Measurements from ENCODE around the gene TMEM232. TPM values are rescaled to one million over a fixed set of nuclear protein-coding genes. Genes with fewer than 3 reads are reported as not detected.

Gene TMEM232
- total RNA-seq, 4 donors from 2014 or later: 0.53 to 3.1 (median 1.5) TPM

DNA sequence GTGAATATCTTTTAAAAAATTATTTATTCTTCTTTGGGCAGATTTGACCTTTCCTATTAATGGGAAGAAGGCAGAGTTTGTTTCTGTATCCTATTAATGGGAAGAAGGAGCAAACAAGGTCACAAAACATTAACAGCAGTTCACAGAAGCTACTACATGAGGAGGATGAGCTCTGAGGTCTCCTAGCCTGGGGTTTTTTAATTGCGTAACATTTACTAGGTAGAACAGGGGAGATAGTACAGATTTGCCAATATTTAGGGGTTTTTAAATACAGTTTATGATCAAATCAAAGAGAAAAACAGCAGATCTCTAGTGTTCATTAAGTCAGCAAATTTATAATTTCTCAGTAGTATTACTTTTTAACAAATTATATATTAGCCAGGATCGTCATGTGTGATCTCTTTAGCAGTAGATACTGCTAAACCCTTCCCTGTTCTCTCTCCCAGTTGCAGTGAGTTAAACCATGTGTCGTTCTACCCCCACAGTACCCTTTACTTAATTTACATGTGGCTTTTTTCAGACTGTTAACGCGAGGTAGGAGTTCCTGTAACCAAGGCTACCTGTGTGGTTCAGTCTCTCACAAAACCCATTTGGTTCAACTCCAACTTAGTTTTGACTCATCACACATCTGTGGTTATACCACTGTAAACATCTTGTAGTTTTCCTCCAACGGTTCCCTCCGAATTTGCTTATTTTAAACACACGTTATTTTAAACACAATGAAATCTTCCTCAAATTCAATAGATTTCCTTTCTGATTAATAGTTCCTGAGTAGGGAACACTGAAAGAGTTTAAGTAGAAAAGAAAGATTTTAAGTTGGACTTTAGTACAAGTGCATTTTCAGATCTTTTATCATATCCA, 25.7 kb upstream of the TMEM232 start:
- DNase-seq: no peak
- Histone ChIP-seq H3K36me3 (peaks cover 0 to 74% (median 13%) of the 10 kb centered on the region in 3 donors), H3K27me3 (no peaks in the 10 kb centered on the region), H3K9me3 (no peaks in the 10 kb centered on the region), H3K27ac (no peak overlapping the region), H3K4me1 (no peaks in the 10 kb centered on the region), H3K4me3 (no peak overlapping the region)
- intact Hi-C loops (cut with DNase I): no loop called here
- TF ChIP-seq, protein P1, sequence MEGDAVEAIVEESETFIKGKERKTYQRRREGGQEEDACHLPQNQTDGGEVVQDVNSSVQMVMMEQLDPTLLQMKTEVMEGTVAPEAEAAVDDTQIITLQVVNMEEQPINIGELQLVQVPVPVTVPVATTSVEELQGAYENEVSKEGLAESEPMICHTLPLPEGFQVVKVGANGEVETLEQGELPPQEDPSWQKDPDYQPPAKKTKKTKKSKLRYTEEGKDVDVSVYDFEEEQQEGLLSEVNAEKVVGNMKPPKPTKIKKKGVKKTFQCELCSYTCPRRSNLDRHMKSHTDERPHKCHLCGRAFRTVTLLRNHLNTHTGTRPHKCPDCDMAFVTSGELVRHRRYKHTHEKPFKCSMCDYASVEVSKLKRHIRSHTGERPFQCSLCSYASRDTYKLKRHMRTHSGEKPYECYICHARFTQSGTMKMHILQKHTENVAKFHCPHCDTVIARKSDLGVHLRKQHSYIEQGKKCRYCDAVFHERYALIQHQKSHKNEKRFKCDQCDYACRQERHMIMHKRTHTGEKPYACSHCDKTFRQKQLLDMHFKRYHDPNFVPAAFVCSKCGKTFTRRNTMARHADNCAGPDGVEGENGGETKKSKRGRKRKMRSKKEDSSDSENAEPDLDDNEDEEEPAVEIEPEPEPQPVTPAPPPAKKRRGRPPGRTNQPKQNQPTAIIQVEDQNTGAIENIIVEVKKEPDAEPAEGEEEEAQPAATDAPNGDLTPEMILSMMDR (IDR thresholded peaks at IDR 0.05): no peak
- no peak for TF ChIP-seq POLR2A (IDR thresholded peaks at IDR 0.05)
- 47 to 60% methylated on average over 8 of the region's 8 CpGs for WGBS, 2 donors

DNA sequence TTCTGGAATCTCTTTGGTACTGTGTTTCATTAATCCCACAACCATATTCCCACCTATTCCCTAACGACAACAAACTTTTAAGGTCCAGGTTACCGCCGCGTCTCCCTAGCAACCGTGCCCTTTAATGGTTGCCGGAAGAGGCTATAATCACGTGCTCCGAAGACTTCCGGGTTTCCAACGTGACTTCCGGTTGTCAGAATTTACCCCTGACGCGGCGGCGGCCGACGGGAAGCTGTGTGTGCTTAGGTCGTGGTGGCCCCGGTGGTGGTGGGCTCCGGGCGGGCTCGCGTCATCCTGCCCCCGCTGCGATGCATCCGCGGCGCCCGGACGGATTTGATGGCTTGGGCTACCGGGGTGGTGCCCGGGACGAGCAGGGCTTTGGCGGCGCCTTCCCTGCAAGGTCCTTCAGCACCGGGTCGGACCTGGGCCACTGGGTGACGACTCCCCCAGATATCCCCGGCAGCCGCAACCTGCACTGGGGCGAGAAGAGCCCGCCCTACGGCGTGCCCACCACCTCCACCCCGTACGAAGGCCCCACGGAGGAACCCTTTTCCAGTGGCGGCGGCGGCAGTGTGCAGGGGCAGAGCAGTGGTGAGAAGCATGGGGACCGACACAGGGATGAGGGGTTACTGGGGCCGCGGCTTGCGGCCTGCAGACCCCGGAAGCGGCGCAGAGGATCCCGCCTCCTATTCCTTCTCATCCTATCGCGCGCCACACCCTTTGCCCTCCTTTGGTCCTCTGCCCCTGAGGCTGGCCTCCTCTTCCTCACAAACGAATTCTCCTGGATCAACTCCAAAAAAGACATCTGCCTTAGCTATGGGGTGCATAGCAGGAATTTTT, 12.6 kb upstream of the TMEM232 start, which contains the start of gene SLC25A46:
Gene SLC25A46, plus strand, starts transcription at position 196 of the 840 bp plus-strand sequence. Its CDS starts 113 bp downstream, at position 309.
- Histone ChIP-seq H3K27ac (peak within 1 kb of the TSS; percentile 87 to 92 (median 90)), H3K4me3 (peak within 1 kb of the TSS; percentile 76 to 100 (median 90)), H3K27me3 (peaks cover 0 to 1% (median 0%) of the 10 kb centered on the region in 4 donors), H3K4me1 (peaks cover 6 to 27% (median 14%) of the 10 kb centered on the region in 3 donors), H3K9me3 (no peaks in the 10 kb centered on the region), H3K36me3 (peaks cover 0 to under 1% (median 0%) of the 10 kb centered on the region in 3 donors)
- 0 to 1% methylated on average over 17 to 25 of the region's 62 CpGs for WGBS, 2 donors
- intact Hi-C loops (cut with DNase I): no loop called here
- TF ChIP-seq POLR2A (IDR thresholded peaks at IDR 0.05): peak in 2 of 4 donors; percentile 61 to 63
- TF ChIP-seq, protein P1 (IDR thresholded peaks at IDR 0.05): peak in 1 of 6 experiments; percentile 1
- DNase-seq: peak; percentile 57

DNA sequence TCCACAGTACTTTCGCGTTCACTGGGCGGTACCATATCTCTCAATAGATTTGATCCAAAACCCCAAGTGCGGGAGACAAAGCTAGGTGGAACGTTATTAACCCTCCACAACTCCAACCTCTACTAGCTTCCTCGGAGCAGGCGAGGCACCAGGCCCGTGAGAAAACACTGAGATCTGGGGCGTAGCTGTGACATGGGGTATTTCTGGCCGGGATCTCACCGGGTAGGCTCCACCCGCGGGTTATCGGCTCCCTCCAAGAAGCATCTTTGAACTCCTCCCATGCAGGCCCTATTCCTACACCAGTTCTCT, 12.0 kb upstream of the TMEM232 start:
- no peaks in the 10 kb centered on the region for H3K36me3 ChIP-seq
- 0 to 1% methylated on average over 14 of the region's 14 CpGs for WGBS, 2 donors
- intact Hi-C loops (cut with DNase I): no loop called here
- H3K4me1 ChIP-seq: peaks cover 6 to 27% (median 14%) of the 10 kb centered on the region in 3 donors
- no peak for TF ChIP-seq POLR2A (IDR thresholded peaks at IDR 0.05)
- TF ChIP-seq, protein P1 (IDR thresholded peaks at IDR 0.05): no peak
- peak overlapping the region; percentile 87 to 92 (median 90) for H3K27ac ChIP-seq
- no peaks in the 10 kb centered on the region for H3K9me3 ChIP-seq
- no peak for DNase-seq
- peak overlapping the region; percentile 76 to 100 (median 90) for H3K4me3 ChIP-seq
- peaks cover 0 to 3% (median 0%) of the 10 kb centered on the region in 4 donors for H3K27me3 ChIP-seq

DNA sequence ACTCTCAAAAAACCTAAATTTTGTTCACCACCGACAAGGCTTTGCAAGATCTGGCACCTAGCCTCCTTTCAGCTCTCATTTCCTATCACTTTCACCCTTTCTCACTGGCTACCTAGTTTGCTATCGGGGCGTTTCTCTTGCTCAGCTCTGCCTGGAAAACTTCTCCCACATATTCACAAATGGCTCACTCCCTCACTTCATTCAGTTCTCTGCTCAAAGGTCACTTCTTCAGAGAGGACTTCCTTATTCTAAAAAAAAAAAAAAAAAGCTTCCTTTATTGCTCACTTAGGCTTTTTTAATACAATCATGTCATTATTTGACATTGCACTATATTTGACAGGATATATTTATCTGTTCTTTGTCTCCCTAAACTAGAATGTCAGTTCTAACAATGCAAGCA, 10.3 kb upstream of the TMEM232 start:
- peaks cover 6 to 27% (median 14%) of the 10 kb centered on the region in 3 donors for H3K4me1 ChIP-seq
- H3K27me3 ChIP-seq: peaks cover 0 to 3% (median 0%) of the 10 kb centered on the region in 4 donors
- DNase-seq: no peak
- H3K9me3 ChIP-seq: no peaks in the 10 kb centered on the region
- no peak overlapping the region for H3K27ac ChIP-seq
- intact Hi-C loops (cut with DNase I): no loop called here
- no peak overlapping the region for H3K4me3 ChIP-seq
- WGBS, 2 donors: 67 to 83% methylated on average over 3 of the region's 3 CpGs
- no peaks in the 10 kb centered on the region for H3K36me3 ChIP-seq
- TF ChIP-seq, protein P1 (IDR thresholded peaks at IDR 0.05): no peak
- no peak for TF ChIP-seq POLR2A (IDR thresholded peaks at IDR 0.05)

All from esophagus squamous epithelium (tissue), 5 donors.